Astrocyte (in vitro differentiated cells and primary cell): ENCODE results near the gene DYSF. TPM values are rescaled to one million over a fixed set of nuclear protein-coding genes. Genes with fewer than 3 reads are reported as not detected.

Source experiments
- DNase-seq: peaks from one replicate; pipeline ENCODE4 v3.0.0-alpha.2; 2010; ENCODE audit warnings: low read depth
- FAIRE-seq: peaks from 2 replicates; lab custom pipeline; 2011; peaks lifted over from hg19 to GRCh38; lab: Jason Lieb, UNC
- H2AFZ ChIP-seq: 2 replicates; pipeline ENCODE4 v1.6.0; 2012; ENCODE audit warnings: low read depth, low read length, inconsistent platforms
- H3K27ac ChIP-seq: 2 replicates; pipeline ENCODE4 v1.5.1; 2011; ENCODE audit warnings: low read depth, low read length, inconsistent platforms
- H3K27me3 ChIP-seq: 2 replicates; pipeline ENCODE4 v1.6.0; 2011; ENCODE audit warnings: low read length, inconsistent platforms; ENCODE audit not compliant: insufficient read depth
- H3K36me3 ChIP-seq: 2 replicates; pipeline ENCODE4 v1.5.1; 2011; ENCODE audit warnings: low read length, inconsistent platforms; ENCODE audit not compliant: insufficient read depth
- H3K4me1 ChIP-seq: 2 replicates; pipeline ENCODE4 v1.5.1; 2011; ENCODE audit warnings: low read length, inconsistent platforms; ENCODE audit not compliant: insufficient read depth
- H3K4me2 ChIP-seq: 2 replicates; pipeline ENCODE4 v1.6.0; 2012; ENCODE audit warnings: low read length, inconsistent platforms
- H3K4me3 ChIP-seq: 2 replicates; pipeline ENCODE4 v1.5.1; 2011; ENCODE audit warnings: low read depth, mild to moderate bottlenecking, low read length, inconsistent platforms; ENCODE audit not compliant: insufficient read depth
- H3K79me2 ChIP-seq: 2 replicates; pipeline ENCODE4 v1.6.0; 2012; ENCODE audit warnings: mild to moderate bottlenecking, low read length, inconsistent platforms; ENCODE audit not compliant: insufficient read depth
- H3K9ac ChIP-seq: 2 replicates; pipeline ENCODE4 v1.6.0; 2012; ENCODE audit warnings: mild to moderate bottlenecking, low read length, inconsistent platforms
- H3K9me3 ChIP-seq: 2 replicates; pipeline ENCODE4 v1.5.1; 2012; ENCODE audit warnings: low read depth, mild to moderate bottlenecking, low read length, inconsistent platforms; ENCODE audit not compliant: insufficient read depth
- H4K20me1 ChIP-seq: 2 replicates; pipeline ENCODE4 v1.6.0; 2012; ENCODE audit warnings: low read length, inconsistent platforms; ENCODE audit not compliant: insufficient read depth
- H3K27ac Mint-ChIP-seq: one replicate; pipeline ENCODE4 v1.8.0; 2021; ENCODE audit warnings: mild to moderate bottlenecking, mixed read lengths; ENCODE audit not compliant: unreplicated experiment
- H3K27me3 Mint-ChIP-seq: one replicate; pipeline ENCODE4 v1.8.0; 2021; ENCODE audit warnings: low read depth, mixed read lengths; ENCODE audit not compliant: unreplicated experiment
- H3K36me3 Mint-ChIP-seq: one replicate; pipeline ENCODE4 v1.8.0; 2021; ENCODE audit warnings: low read depth, mixed read lengths; ENCODE audit not compliant: unreplicated experiment
- H3K4me1 Mint-ChIP-seq: one replicate; pipeline ENCODE4 v1.8.0; 2021; ENCODE audit warnings: low read depth, mixed read lengths; ENCODE audit not compliant: unreplicated experiment
- H3K4me3 Mint-ChIP-seq: one replicate; pipeline ENCODE4 v1.8.0; 2021; ENCODE audit warnings: mild to moderate bottlenecking, moderate library complexity, mixed read lengths; ENCODE audit not compliant: unreplicated experiment
- H3K9me3 Mint-ChIP-seq: one replicate; pipeline ENCODE4 v1.8.0; 2021; ENCODE audit warnings: mild to moderate bottlenecking, mixed read lengths; ENCODE audit not compliant: unreplicated experiment
- CTCF ChIP-seq: IDR thresholded peaks from 2 replicates; pipeline ENCODE4 v1.5.1; 2011; ENCODE audit warnings: low read depth, mild to moderate bottlenecking, inconsistent platforms, low read length, moderate library complexity; ENCODE audit not compliant: insufficient read depth
- EZH2 ChIP-seq: IDR thresholded peaks from 2 replicates; pipeline ENCODE4 v1.6.1; 2012; ENCODE audit warnings: mild to moderate bottlenecking, low read length, inconsistent platforms; ENCODE audit not compliant: insufficient read depth
- total RNA-seq: library from RNA; stranded (reverse); gene quantifications from 2 replicates; pipeline ENCODE4 v1.2.1, GENCODE V29; 2021

DYSF gene
- total RNA-seq, 1 donor from 2014 or later = 123 TPM

DNA sequence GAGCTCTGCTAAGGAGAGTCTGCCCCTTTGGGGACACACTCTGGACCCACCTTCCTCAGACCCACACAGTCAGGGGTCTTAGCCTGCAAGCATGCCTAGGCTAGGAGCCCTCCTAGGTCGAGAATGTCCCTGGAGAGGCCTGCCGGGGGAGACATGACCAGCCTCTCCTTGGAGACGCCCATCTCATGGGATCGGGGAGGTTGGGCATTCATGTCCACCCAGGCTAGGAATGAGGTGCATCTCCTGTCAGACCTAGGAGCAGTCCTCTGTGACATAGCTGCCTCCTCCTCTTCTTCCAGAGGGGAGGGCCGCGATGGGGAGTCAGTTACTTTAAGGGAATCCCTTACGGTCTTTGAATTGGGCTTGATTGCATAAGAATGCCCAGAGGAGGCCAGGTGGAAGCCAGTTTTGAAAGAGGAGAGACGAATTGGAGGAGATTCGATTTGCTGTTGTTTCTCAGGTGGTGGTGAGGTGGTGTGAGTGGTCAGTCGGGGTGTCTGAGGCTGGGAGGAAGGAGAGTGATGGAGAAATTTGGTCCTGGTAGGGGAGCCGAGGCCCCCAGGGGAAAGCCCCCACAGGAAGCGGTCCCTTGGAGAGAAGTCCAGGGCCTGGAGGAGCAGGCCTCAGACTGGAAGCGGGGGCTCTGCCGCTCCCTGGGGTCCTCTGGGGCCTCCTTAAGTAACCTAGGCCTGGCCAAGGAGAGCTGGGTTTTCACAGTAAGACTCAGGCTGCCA lies 241.3 kb downstream of the DYSF start:
- H3K9ac ChIP-seq = no peak overlapping the region
- Mint-ChIP-seq H3K27ac (no peak overlapping the region), H3K27me3 (peaks cover 45% of the 10 kb centered on the region), H3K9me3 (peaks cover 7% of the 10 kb centered on the region), H3K36me3 (peaks cover 13% of the 10 kb centered on the region), H3K4me1 (peaks cover 1% of the 10 kb centered on the region), H3K4me3 (no peak overlapping the region)
- no peaks in the 10 kb centered on the region for H3K9me3 ChIP-seq
- TF ChIP-seq EZH2 = no peak
- no peak for TF ChIP-seq CTCF
- no peaks in the 10 kb centered on the region for H4K20me1 ChIP-seq
- no peak for FAIRE-seq
- no peaks in the 10 kb centered on the region for H3K79me2 ChIP-seq
- no peak overlapping the region for H3K27ac ChIP-seq
- H3K4me3 ChIP-seq = no peak overlapping the region
- no peak overlapping the region for H3K4me2 ChIP-seq
- DNase-seq = no peak
- no peak overlapping the region for H2AFZ ChIP-seq
- peaks cover 7% of the 10 kb centered on the region for H3K27me3 ChIP-seq
- peaks cover 3% of the 10 kb centered on the region for H3K4me1 ChIP-seq
- H3K36me3 ChIP-seq = no peaks in the 10 kb centered on the region

DNA sequence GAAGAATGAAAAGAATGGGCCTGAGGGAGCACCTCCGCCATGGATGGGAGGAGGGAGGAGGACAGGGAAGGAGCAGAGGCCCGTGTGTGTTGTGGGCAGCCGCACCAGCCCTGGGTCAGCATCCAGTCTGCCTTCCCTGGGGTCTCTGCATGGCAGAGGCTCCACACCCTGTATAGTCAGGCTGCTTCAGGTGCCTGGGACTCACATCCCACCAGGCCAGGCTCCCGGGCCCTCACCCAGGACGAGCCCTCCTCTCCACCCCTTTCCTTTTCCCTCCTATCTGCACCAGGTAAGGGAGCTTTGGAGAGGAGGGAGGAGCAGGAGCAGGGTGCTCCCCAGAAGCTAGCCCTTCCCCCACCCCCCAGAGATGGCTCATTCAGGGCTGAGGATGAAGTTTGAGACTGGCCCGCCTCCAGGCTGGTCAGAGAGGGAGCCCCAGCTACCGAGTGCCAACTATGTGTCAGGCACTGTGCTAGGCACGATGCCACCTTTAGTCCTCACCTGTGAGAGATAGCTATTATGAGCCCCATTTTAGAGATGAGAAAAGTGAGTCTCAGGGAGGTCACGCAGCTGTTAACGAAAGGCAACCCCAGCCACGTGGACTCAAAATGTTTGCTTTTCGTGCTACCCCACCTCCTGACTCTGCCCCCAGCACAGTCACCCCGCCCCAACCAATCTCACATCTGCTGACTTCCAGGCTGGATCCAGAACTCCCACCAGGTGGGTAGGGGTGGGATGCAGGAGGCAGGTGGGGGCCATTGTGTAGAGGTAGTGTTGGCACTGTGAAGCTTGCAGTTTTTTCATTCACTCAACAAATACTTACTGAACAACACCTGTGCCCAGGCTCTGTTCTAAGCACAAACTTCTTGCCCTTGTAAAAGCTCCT lies 242.1 kb downstream of the DYSF start:
- TF ChIP-seq CTCF (no peak), EZH2 (no peak)
- Histone ChIP-seq H3K27me3 (peaks cover 7% of the 10 kb centered on the region), H3K4me1 (peaks cover 3% of the 10 kb centered on the region), H4K20me1 (no peaks in the 10 kb centered on the region), H3K4me2 (no peak overlapping the region), H3K36me3 (no peaks in the 10 kb centered on the region), H3K27ac (no peak overlapping the region), H2AFZ (no peak overlapping the region), H3K79me2 (no peaks in the 10 kb centered on the region), H3K9ac (no peak overlapping the region), H3K9me3 (no peaks in the 10 kb centered on the region), H3K4me3 (no peak overlapping the region)
- Mint-ChIP-seq H3K4me3 (no peak overlapping the region), H3K36me3 (peaks cover 9% of the 10 kb centered on the region), H3K27me3 (peaks cover 43% of the 10 kb centered on the region), H3K27ac (no peak overlapping the region), H3K4me1 (peaks cover 3% of the 10 kb centered on the region), H3K9me3 (peaks cover 7% of the 10 kb centered on the region)
- DNase-seq = no peak
- no peak for FAIRE-seq
